HCT116 (cell line): Measurements from ENCODE around the gene CASK. TPM values are rescaled to one million over a fixed set of nuclear protein-coding genes. Genes with fewer than 3 reads are reported as not detected.

ENCODE experiments used
- ATAC-seq: fragments of 200-7000 bp; cut with Tn5 transposase; 2 replicates; pipeline ENCODE4 v1.9.1; 2020; ENCODE audit warnings: mild to moderate bottlenecking, moderate library complexity
- BruUV-seq: library from RNA; stranded (reverse); fragments of 400-500 nt; replicated peaks from 2 replicates; lab custom pipeline; 2021; lab: Mats Ljungman, UMichigan
- CTCF ChIA-PET: fragments of 300-600 bp; sonication (Branson Sonifier 250); formaldehyde crosslinking; loops from one replicate; lab custom pipeline; 2021; ENCODE audit warnings: antibody characterized with exemption; lab: Charles Lee
- POLR2A ChIA-PET: fragments of 300-600, 350-600 bp; sonication (Branson Sonifier 250); formaldehyde crosslinking; loops from one replicate; lab custom pipeline; 2021; ENCODE audit warnings: antibody characterized with exemption; lab: Charles Lee
- RAD21 ChIA-PET, 2 experiments: fragments of 300-600 bp; sonication (Branson Sonifier 250); formaldehyde crosslinking; loops; one replicate each; lab custom pipeline; 2023; ENCODE audit warnings: low total read pairs in 2 of 2; ENCODE audit not compliant: uncharacterized antibody in 2 of 2, unreplicated experiment in 2 of 2, low non-redundant PET in 1 of 2; lab: Charles Lee
- DNase-seq: peaks from one replicate; pipeline ENCODE4 v3.0.0-alpha.2; 2010; ENCODE audit warnings: low read depth, low spot score
- H2AFZ ChIP-seq: fragments of 200-600 bp; shearing (Covaris generic), sonication (generic); 2 replicates; pipeline ENCODE4 v1.6.1; 2017; ENCODE audit warnings: low read depth, mixed run types, mixed read lengths, antibody characterized with exemption, low read length; ENCODE audit not compliant: poor library complexity, severe bottlenecking
- H3K27ac ChIP-seq: 2 replicates; pipeline ENCODE4 v1.5.1; 2012; ENCODE audit warnings: low read depth, low read length
- H3K27me3 ChIP-seq: fragments of 200-600 bp; sonication (generic); 2 replicates; pipeline ENCODE4 v1.6.1; 2016; ENCODE audit warnings: mixed run types, low read length, mixed read lengths; ENCODE audit not compliant: insufficient read depth
- H3K36me3 ChIP-seq, 2 experiments: fragments of 200-500 bp in 1 of 2; fragments of 200-600 bp in 1 of 2; sonication (Bioruptor generic) in 1 of 2; sonication (generic) in 1 of 2; 2 replicates each; pipeline versions ENCODE4 v1.5.1 to v1.6.1; 2014 to 2016; ENCODE audit warnings: low read length in 2 of 2, inconsistent platforms in 1 of 2, mixed read lengths in 1 of 2, mixed run types in 1 of 2; ENCODE audit not compliant: insufficient read depth in 2 of 2, control insufficient read depth in 1 of 2
- H3K4me1 ChIP-seq, 2 experiments: fragments of 200-600 bp in 1 of 2; sonication (generic) in 1 of 2; 2 replicates each; pipeline versions ENCODE4 v1.5.1 to v1.6.1; 2012 to 2017; ENCODE audit warnings: low read length in 2 of 2, inconsistent platforms in 1 of 2, mild to moderate bottlenecking in 1 of 2, mixed read lengths in 1 of 2, mixed run types in 1 of 2, moderate library complexity in 1 of 2; ENCODE audit not compliant: insufficient read depth in 2 of 2, control insufficient read depth in 1 of 2
- H3K4me2 ChIP-seq: fragments of 200-600 bp; sonication (generic); 2 replicates; pipeline ENCODE4 v1.6.1; 2017; ENCODE audit warnings: mixed run types, low read length, mixed read lengths
- H3K4me3 ChIP-seq, 2 experiments: fragments of 200-600 bp in 1 of 2; sonication (generic) in 1 of 2; replicated peaks in 1 of 2; 2 replicates each; pipeline ENCODE4 v1.5.1; 2011 to 2016; ENCODE audit warnings: low read length in 2 of 2, control low read depth in 1 of 2, low read depth in 1 of 2, mild to moderate bottlenecking in 1 of 2, mixed read lengths in 1 of 2, mixed run types in 1 of 2
- H3K79me2 ChIP-seq: fragments of 200-600 bp; sonication (generic); 2 replicates; pipeline ENCODE4 v1.6.1; 2017; ENCODE audit warnings: mild to moderate bottlenecking, mixed run types, low read length, moderate library complexity, mixed read lengths; ENCODE audit not compliant: insufficient read depth
- H3K9ac ChIP-seq: fragments of 200-600 bp; sonication (generic); 2 replicates; pipeline ENCODE4 v1.6.1; 2016; ENCODE audit warnings: low read length, mixed read lengths
- H3K9me2 ChIP-seq: fragments of 200-600 bp; sonication (generic), shearing (Covaris generic); 2 replicates; pipeline ENCODE4 v1.6.1; 2017; ENCODE audit warnings: mixed run types, mild to moderate bottlenecking, moderate library complexity; ENCODE audit not compliant: insufficient read depth
- H3K9me3 ChIP-seq, 2 experiments: fragments of 200-500 bp in 1 of 2; fragments of 200-600 bp in 1 of 2; sonication (Bioruptor generic) in 1 of 2; sonication (generic) in 1 of 2; 2 replicates each; pipeline ENCODE4 v1.6.1; 2014 to 2017; ENCODE audit warnings: low read length in 2 of 2, mixed read lengths in 2 of 2, inconsistent platforms in 1 of 2, low read depth in 1 of 2, mild to moderate bottlenecking in 1 of 2, mixed run types in 1 of 2, moderate library complexity in 1 of 2; ENCODE audit not compliant: control insufficient read depth in 1 of 2, insufficient read depth in 1 of 2
- H4K20me1 ChIP-seq: fragments of 200-600 bp; sonication (generic), shearing (Covaris generic); 2 replicates; pipeline ENCODE4 v1.6.1; 2017; ENCODE audit warnings: mixed run types, mild to moderate bottlenecking, moderate library complexity; ENCODE audit not compliant: insufficient read depth
- ATF3 ChIP-seq: IDR thresholded peaks from 2 replicates; pipeline ENCODE4 v1.6.1; 2012
- CEBPB ChIP-seq: IDR thresholded peaks from 2 replicates; pipeline ENCODE4 v1.6.1; 2012; ENCODE audit warnings: low read depth
- CTCF ChIP-seq, 3 experiments: fragments of 200-600 bp in 1 of 3; sonication (generic) in 1 of 3; IDR thresholded peaks in 2 of 3; conservative IDR thresholded peaks in 1 of 3; 2 replicates each; pipeline ENCODE4 v1.5.1; 2012 to 2017; ENCODE audit warnings: low read depth in 2 of 3, low read length in 2 of 3, antibody characterized with exemption in 1 of 3, borderline replicate concordance in 1 of 3, control low read depth in 1 of 3, mild to moderate bottlenecking in 1 of 3, mixed read lengths in 1 of 3, mixed run types in 1 of 3, moderate library complexity in 1 of 3; ENCODE audit not compliant: insufficient read depth in 1 of 3
- EGR1 ChIP-seq: IDR thresholded peaks from 2 replicates; pipeline ENCODE4 v1.6.1; 2012; ENCODE audit warnings: low read depth
- ELF1 ChIP-seq: IDR thresholded peaks from 2 replicates; pipeline ENCODE4 v1.6.1; 2012; ENCODE audit warnings: low read depth, borderline replicate concordance
- EZH2 ChIP-seq: fragments of 200-600 bp; sonication (generic); IDR thresholded peaks from 2 replicates; pipeline ENCODE4 v1.6.1; 2017; ENCODE audit warnings: antibody characterized with exemption, mixed run types
- EZH2phosphoT487 ChIP-seq: fragments of 200-600 bp; IDR thresholded peaks from 2 replicates; pipeline ENCODE4 v1.6.1; 2018; ENCODE audit warnings: antibody characterized with exemption, borderline replicate concordance
- JUND ChIP-seq: IDR thresholded peaks from 2 replicates; pipeline ENCODE4 v1.6.1; 2012
- MAX ChIP-seq: IDR thresholded peaks from 2 replicates; pipeline ENCODE4 v1.6.1; 2012
- POLR2A ChIP-seq: IDR thresholded peaks from 2 replicates; pipeline ENCODE4 v1.7.0; 2011; ENCODE audit warnings: borderline replicate concordance; ENCODE audit not compliant: insufficient read depth, insufficient read length; ENCODE audit errors: extremely low read depth
- POLR2AphosphoS5 ChIP-seq: IDR thresholded peaks from 2 replicates; pipeline ENCODE4 v1.6.1; 2011; ENCODE audit warnings: mild to moderate bottlenecking, low read depth, low read length, moderate library complexity
- REST ChIP-seq: IDR thresholded peaks from 2 replicates; pipeline ENCODE4 v1.6.1; 2012; ENCODE audit warnings: low read depth
- SIN3A ChIP-seq: IDR thresholded peaks from 2 replicates; pipeline ENCODE4 v1.6.1; 2012; ENCODE audit warnings: low read depth
- SP1 ChIP-seq: IDR thresholded peaks from 2 replicates; pipeline ENCODE4 v1.6.1; 2012; ENCODE audit warnings: low read depth
- TCF7L2 ChIP-seq: IDR thresholded peaks from 2 replicates; pipeline ENCODE4 v1.7.0; 2011; ENCODE audit warnings: borderline replicate concordance, inconsistent platforms; ENCODE audit not compliant: insufficient read depth, insufficient read length; ENCODE audit errors: extremely low read depth
- ZBTB33 ChIP-seq: IDR thresholded peaks from 2 replicates; pipeline ENCODE4 v1.6.1; 2011; ENCODE audit warnings: mild to moderate bottlenecking, low read length, moderate library complexity; ENCODE audit not compliant: insufficient replicate concordance; ENCODE audit errors: extremely low read depth
- ZFX ChIP-seq: fragments of 450-650 bp; IDR thresholded peaks from 2 replicates; pipeline ENCODE4 v1.6.1; 2017
- intact Hi-C: fragments of 100-400 bp; cut with micrococcal nuclease; formaldehyde crosslinking; loops from 2 replicates; pipeline ENCODE4 v1.10.0; 2022
- total RNA-seq: library from RNA; stranded (reverse); gene quantifications from one replicate; pipeline ENCODE4 v1.2.1, GENCODE V29; 2021; ENCODE audit not compliant: unreplicated experiment

Gene CASK
- total RNA-seq, 1 experiment from 2014 or later = 39.0 TPM

- TF ChIP-seq TCF7L2 = no peak
- no peak for TF ChIP-seq CEBPB
- no peak for TF ChIP-seq MAX
- TF ChIP-seq ZFX = no peak
- no peak for TF ChIP-seq EGR1
- TF ChIP-seq EZH2 = no peak
- no peak for TF ChIP-seq POLR2A
Measured at GRCh38 chrX:41553688-41554087, 369.7 kb downstream of the CASK start (continued).

- ATAC-seq (no peak), DNase-seq (no peak)
- Histone ChIP-seq H3K4me1 (no peaks in the 10 kb centered on the region), H3K27me3 (no peaks in the 10 kb centered on the region), H3K4me3 (no peak overlapping the region), H2AFZ (no peak overlapping the region), H3K9me3 (no peaks in the 10 kb centered on the region), H3K27ac (no peak overlapping the region), H3K79me2 (no peaks in the 10 kb centered on the region), H4K20me1 (no peaks in the 10 kb centered on the region), H3K4me2 (no peak overlapping the region), H3K9ac (no peak overlapping the region), H3K36me3 (no peaks in the 10 kb centered on the region), H3K9me2 (no peaks in the 10 kb centered on the region)
- ChIA-PET POLR2A (no interaction called here), CTCF (no interaction called here), RAD21 (no interaction called here)
- BruUV-seq = no TSS peak
- intact Hi-C loops = no loop called here
- no peak for TF ChIP-seq SP1
- no peak for TF ChIP-seq CTCF (IDR thresholded peaks at IDR 0.05 in 2 of 3, conservative IDR thresholded peaks at IDR 0.05 in 1 of 3; ENCODE audit: borderline replicate concordance in 1 of 3, insufficient read depth in 1 of 3, low read depth in 2 of 3, low read length in 2 of 3)
- TF ChIP-seq ELF1 = no peak
- no peak for TF ChIP-seq ATF3
- TF ChIP-seq ZBTB33 = no peak
- TF ChIP-seq REST = no peak
- no peak for TF ChIP-seq POLR2AphosphoS5
- no peak for TF ChIP-seq MAX
- no peak for TF ChIP-seq ZFX
- no peak for TF ChIP-seq JUND
- TF ChIP-seq EZH2phosphoT487 = no peak
- no peak for TF ChIP-seq SIN3A
- no peak for TF ChIP-seq EGR1
- TF ChIP-seq, all 23 proteins: peak for 0
Measured at GRCh38 chrX:41548411-41548810, 374.9 kb downstream of the CASK start.
